ENCODE data around the gene HSPA1L. TPM values are rescaled to one million over a fixed set of nuclear protein-coding genes. Genes with fewer than 3 reads are reported as not detected.
"Not testable (repeated sequence)": the region's sequence is repeated elsewhere in the genome, so short reads cannot be mapped to it uniquely, and the experiment has no call there.

The HSPA1L gene
- 1.6 TPM for total RNA-seq
- long read RNA-seq, result 0 reads

GRCh38 chr6:31815025-31815838, at the start of gene HSPA1L, which contains the start of gene HSPA1A:
TSS of gene HSPA1L (minus strand) at chr6:31815283. CDS start at chr6:31811972, 3,311 bp downstream.
TSS of gene HSPA1A (plus strand) at chr6:31815543. CDS start at chr6:31815757, 214 bp downstream.
- intact Hi-C loops (cut with DNase I), result no loop called here
- ATAC-seq (peak; percentile 92), DNase-seq (ENCODE audit: missing footprints) (peak; percentile 95)

GRCh38 chr6:31864818-31865204, 49.7 kb upstream of the HSPA1L start:
- no peak for DNase-seq (ENCODE audit: missing footprints)
- intact Hi-C loops (cut with DNase I), result loop anchor here (10.0 kb wide), 1 partner anchor 180 kb away; the partner anchor contains the start of gene LY6G5C

GRCh38 chr6:31864123-31864562, 49.1 kb upstream of the HSPA1L start:
- intact Hi-C loops (cut with DNase I), result loop anchor here (10.0 kb wide), 1 partner anchor 179 kb away; the partner anchor contains the start of gene LY6G5C
- ATAC-seq, result not testable (repeated sequence)

More at GRCh38 chr6:31864818-31865204, 49.7 kb upstream of the HSPA1L start:
- no peak for ATAC-seq

GRCh38 chr6:31862344-31863235, 47.5 kb upstream of the HSPA1L start, which contains the start of gene NEU1:
TSS of gene NEU1 (minus strand) at chr6:31862821. CDS start at chr6:31862776, 45 bp downstream.
- intact Hi-C loops (cut with DNase I), result loop anchor here (10.0 kb wide), 1 partner anchor 178 kb away; the partner anchor contains the start of gene LY6G5C
- ATAC-seq (peak; percentile 98), DNase-seq (ENCODE audit: missing footprints) (peak; percentile 100)

More at GRCh38 chr6:31864123-31864562, 49.1 kb upstream of the HSPA1L start:
- not testable (repeated sequence) for DNase-seq (ENCODE audit: missing footprints)

GRCh38 chr6:31861919-31862343, 46.8 kb upstream of the HSPA1L start:
- ATAC-seq, result no peak
- intact Hi-C loops (cut with DNase I), result loop anchor here (10.0 kb wide), 1 partner anchor 177 kb away; the partner anchor contains the start of gene LY6G5C
- DNase-seq (ENCODE audit: missing footprints), result no peak

GRCh38 chr6:31861150-31861549, 46.1 kb upstream of the HSPA1L start:
- DNase-seq (ENCODE audit: missing footprints) (no peak), ATAC-seq (no peak)
- intact Hi-C loops (cut with DNase I), result loop anchor here (10.0 kb wide), 1 partner anchor 176 kb away; the partner anchor contains the start of gene LY6G5C

- intact Hi-C loops (cut with DNase I), result loop anchor here (10.0 kb wide), 1 partner anchor 176 kb away; the partner anchor contains the start of gene LY6G5C
- no peak for ATAC-seq
Measured at GRCh38 chr6:31860349-31860748, 45.3 kb upstream of the HSPA1L start.

GRCh38 chr6:31859923-31860322, 44.8 kb upstream of the HSPA1L start:
- no peak for ATAC-seq
- intact Hi-C loops (cut with DNase I), result loop anchor here (10.0 kb wide), 1 partner anchor 175 kb away; the partner anchor contains the start of gene LY6G5C
- no peak for DNase-seq (ENCODE audit: missing footprints)

More at GRCh38 chr6:31860349-31860748, 45.3 kb upstream of the HSPA1L start:
- DNase-seq (ENCODE audit: missing footprints), result no peak

GRCh38 chr6:31858707-31859106, 43.6 kb upstream of the HSPA1L start:
- intact Hi-C loops (cut with DNase I), result no loop called here
- ATAC-seq (no peak), DNase-seq (ENCODE audit: missing footprints) (no peak)

- DNase-seq (ENCODE audit: missing footprints); ATAC-seq; intact Hi-C loops (cut with DNase I): not testable (repeated sequence)
Measured at GRCh38 chr6:31857774-31858173, 42.7 kb upstream of the HSPA1L start.

- ATAC-seq; intact Hi-C loops (cut with DNase I); DNase-seq (ENCODE audit: missing footprints): not testable (repeated sequence)
Measured at GRCh38 chr6:31851980-31852718, 37.1 kb upstream of the HSPA1L start.

GRCh38 chr6:31851485-31851832, 36.4 kb upstream of the HSPA1L start:
- no peak for ATAC-seq
- DNase-seq (ENCODE audit: missing footprints), result no peak
- intact Hi-C loops (cut with DNase I), result no loop called here

GRCh38 chr6:31850765-31851484, 35.8 kb upstream of the HSPA1L start:
- intact Hi-C loops (cut with DNase I), result no loop called here
- ATAC-seq, result no peak
- no peak for DNase-seq (ENCODE audit: missing footprints)

- intact Hi-C loops (cut with DNase I), result no loop called here
- ATAC-seq, result no peak
- no peak for DNase-seq (ENCODE audit: missing footprints)
Measured at GRCh38 chr6:31847276-31847978, 32.3 kb upstream of the HSPA1L start.

- DNase-seq (ENCODE audit: missing footprints) (no peak), ATAC-seq (no peak)
- intact Hi-C loops (cut with DNase I), result no loop called here
Measured at GRCh38 chr6:31844507-31844906, 29.4 kb upstream of the HSPA1L start.

- intact Hi-C loops (cut with DNase I), result no loop called here
- ATAC-seq (no peak), DNase-seq (ENCODE audit: missing footprints) (no peak)
Measured at GRCh38 chr6:31842053-31842452, 27.0 kb upstream of the HSPA1L start.

GRCh38 chr6:31839779-31840126, 24.7 kb upstream of the HSPA1L start:
- intact Hi-C loops (cut with DNase I), result loop anchor here (10.0 kb wide), 1 partner anchor 295 kb away; the partner anchor contains the start of genes ATP6V1G2, DDX39B and NFKBIL1

More at GRCh38 chr6:31839779-31840126, 24.7 kb upstream of the HSPA1L start:
- not testable (repeated sequence) for ATAC-seq; DNase-seq (ENCODE audit: missing footprints)

Measured in Right ventricle myocardium inferior (tissue), 1 donor.